Memory B cell (primary cell): ENCODE measurements around the gene SLC7A7.
"Not testable (repeated sequence)": the region's sequence is repeated elsewhere in the genome, so short reads cannot be mapped to it uniquely, and the experiment has no call there.

Source experiments
- ATAC-seq: fragments of 150-1000 bp; cut with Tn5 transposase; 2 replicates; pipeline ENCODE4 v1.10.0; 2021; ENCODE audit warnings: low read depth, mild to moderate bottlenecking, moderate library complexity
- DNase-seq, 2 donors: peaks; one replicate each; pipeline ENCODE4 v3.0.0; 2022; ENCODE audit warnings: low spot score in 2 of 2
- H3K27ac Mint-ChIP-seq: one replicate; pipeline ENCODE4 v1.8.0; 2022; ENCODE audit warnings: mild to moderate bottlenecking, moderate library complexity, mixed read lengths
- H3K27me3 Mint-ChIP-seq: one replicate; pipeline ENCODE4 v1.8.0; 2022; ENCODE audit warnings: mixed read lengths
- H3K36me3 Mint-ChIP-seq: one replicate; pipeline ENCODE4 v1.8.0; 2022; ENCODE audit warnings: mild to moderate bottlenecking, mixed read lengths
- H3K4me1 Mint-ChIP-seq: one replicate; pipeline ENCODE4 v1.8.0; 2022; ENCODE audit warnings: mixed read lengths
- H3K4me3 Mint-ChIP-seq: one replicate; pipeline ENCODE4 v1.8.0; 2022; ENCODE audit warnings: mild to moderate bottlenecking, moderate library complexity, mixed read lengths
- H3K9me3 Mint-ChIP-seq: one replicate; pipeline ENCODE4 v1.8.0; 2022; ENCODE audit warnings: mixed read lengths

Gene SLC7A7

DNA sequence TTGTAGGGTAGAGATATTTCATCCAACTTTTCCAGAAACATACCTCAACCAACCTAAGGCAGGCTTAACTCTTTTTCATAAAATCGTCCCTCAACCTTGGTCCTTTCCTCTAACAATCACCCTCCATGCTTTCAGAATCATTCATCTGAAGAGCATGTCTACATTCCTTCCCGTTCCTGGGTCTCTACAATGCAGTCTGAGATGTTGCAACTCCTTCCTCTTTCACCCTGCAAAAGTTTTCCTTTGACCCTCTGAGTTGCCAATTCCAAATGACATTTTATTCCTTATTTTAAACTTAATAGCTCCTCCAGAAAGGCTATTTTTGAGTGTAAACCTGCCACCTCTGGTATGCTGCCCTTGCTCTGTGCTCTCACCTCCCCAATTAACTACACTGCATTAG is 16.7 kb downstream of the SLC7A7 start:
- ATAC-seq = no peak
- Mint-ChIP-seq H3K27ac (no peak overlapping the region), H3K27me3 (no peaks in the 10 kb centered on the region), H3K9me3 (no peaks in the 10 kb centered on the region), H3K4me3 (no peak overlapping the region), H3K4me1 (peaks cover 53% of the 10 kb centered on the region), H3K36me3 (peaks cover 18% of the 10 kb centered on the region)
- no peak for DNase-seq

DNA sequence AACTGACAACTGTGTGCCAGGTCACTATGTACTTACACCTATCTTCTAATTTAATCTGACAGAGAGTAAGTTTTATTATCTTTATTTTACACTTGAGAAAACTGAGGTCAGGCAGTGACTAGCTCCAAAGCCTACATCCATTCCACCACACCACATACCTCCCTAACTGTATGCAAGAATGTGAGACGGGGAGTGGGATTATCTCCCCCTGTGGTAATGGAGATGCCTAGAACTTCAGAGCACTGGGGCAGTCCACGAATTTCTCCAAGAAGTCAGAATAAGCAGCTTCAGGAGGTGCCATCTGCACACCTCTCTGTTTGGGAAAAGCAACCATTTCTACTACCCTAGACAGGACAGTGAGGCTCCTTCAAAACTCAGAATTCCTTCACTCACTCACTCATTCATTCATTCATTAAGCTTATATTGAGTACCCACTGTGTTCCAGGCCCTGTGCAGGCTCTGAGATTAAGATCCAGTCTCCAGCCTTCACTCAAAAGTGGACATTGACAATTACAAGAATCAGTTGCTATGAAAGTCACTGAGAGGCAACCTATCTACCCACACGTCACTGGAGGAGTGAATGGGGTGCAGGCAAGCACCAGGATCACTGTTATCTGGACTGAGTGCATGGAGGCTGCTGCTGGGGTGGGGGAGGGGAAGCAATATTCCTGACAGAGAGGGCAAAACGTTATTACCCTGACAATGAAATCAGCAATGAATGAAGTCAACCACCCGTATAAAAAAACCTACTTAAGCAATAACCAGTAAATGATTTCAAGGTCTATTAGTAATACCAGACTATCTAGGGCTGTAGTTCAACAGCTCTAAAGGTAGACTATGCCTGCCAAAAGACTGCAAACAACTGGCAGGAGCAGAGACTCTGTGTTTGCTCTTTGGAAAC is 18.0 kb downstream of the SLC7A7 start:
- no peaks in the 10 kb centered on the region for H3K27me3 Mint-ChIP-seq
- no peak for ATAC-seq

DNA sequence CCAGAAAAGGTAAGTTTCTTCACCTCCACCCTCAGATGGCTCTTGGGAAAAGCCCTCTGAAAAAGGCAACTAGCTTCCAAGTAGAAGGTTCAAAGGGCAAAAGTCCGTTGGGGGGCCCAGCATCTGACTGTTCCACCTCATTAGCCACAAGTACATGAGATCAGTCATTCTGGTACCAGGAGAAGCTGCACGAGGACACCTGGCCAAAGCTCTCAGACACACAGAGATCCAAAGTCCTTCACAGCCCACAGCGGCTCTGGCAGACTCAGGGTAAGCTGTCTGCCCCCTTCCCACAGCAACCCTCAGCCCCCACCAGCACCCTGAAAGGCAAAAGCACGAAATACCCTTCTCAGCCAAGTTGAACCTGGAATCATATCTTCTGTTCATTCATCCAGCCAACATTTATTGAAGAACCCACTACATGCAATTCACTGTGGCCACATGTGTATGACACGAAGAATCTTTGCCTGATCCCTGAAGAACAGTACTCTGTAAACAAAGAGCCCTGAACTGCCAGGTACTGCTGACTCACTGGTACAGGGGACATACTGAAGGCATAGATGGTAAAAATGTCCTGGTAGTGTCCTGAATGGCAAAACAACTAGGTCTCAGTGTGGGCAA is 19.0 kb downstream of the SLC7A7 start:
- peaks cover 15% of the 10 kb centered on the region for H3K36me3 Mint-ChIP-seq
- peak overlapping the region; percentile 92 for H3K27ac Mint-ChIP-seq
- peaks cover 44% of the 10 kb centered on the region for H3K4me1 Mint-ChIP-seq
- DNase-seq = no peak
- H3K9me3 Mint-ChIP-seq = no peaks in the 10 kb centered on the region
- no peaks in the 10 kb centered on the region for H3K27me3 Mint-ChIP-seq
- no peak for ATAC-seq
- H3K4me3 Mint-ChIP-seq = no peak overlapping the region

More for the DNA sequence above, 18.0 kb downstream of the SLC7A7 start:
- H3K9me3 Mint-ChIP-seq = no peaks in the 10 kb centered on the region
- H3K27ac Mint-ChIP-seq = peak overlapping the region; percentile 86
- H3K36me3 Mint-ChIP-seq = peaks cover 15% of the 10 kb centered on the region
- H3K4me1 Mint-ChIP-seq = peaks cover 42% of the 10 kb centered on the region
- no peak overlapping the region for H3K4me3 Mint-ChIP-seq
- DNase-seq = no peak

DNA sequence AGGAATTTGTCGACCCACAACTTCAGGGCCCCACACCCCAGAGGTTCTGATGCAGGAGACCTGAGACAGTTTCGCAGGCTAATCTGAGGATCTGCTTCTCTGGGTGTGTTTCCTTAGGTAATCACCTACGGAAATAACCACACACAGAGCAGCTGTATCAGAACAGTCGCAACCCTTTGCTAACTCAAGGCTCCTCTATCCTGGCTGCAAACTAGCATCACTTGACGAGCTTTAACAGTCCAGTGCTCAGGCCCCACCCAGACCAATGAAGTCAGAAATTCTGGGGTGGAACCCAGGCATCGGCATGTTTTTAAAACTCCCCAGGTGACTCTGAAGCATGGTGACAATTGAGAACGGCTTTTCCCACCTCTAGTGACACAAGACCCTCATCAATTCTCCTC is 20.7 kb downstream of the SLC7A7 start:
- peak; percentile 79 for ATAC-seq
- Mint-ChIP-seq H3K27ac (peak overlapping the region; percentile 92), H3K4me1 (peaks cover 50% of the 10 kb centered on the region), H3K9me3 (no peaks in the 10 kb centered on the region), H3K4me3 (peak overlapping the region; percentile 8), H3K27me3 (no peaks in the 10 kb centered on the region), H3K36me3 (peaks cover 9% of the 10 kb centered on the region)
- peak; percentile 53 to 59 for DNase-seq

DNA sequence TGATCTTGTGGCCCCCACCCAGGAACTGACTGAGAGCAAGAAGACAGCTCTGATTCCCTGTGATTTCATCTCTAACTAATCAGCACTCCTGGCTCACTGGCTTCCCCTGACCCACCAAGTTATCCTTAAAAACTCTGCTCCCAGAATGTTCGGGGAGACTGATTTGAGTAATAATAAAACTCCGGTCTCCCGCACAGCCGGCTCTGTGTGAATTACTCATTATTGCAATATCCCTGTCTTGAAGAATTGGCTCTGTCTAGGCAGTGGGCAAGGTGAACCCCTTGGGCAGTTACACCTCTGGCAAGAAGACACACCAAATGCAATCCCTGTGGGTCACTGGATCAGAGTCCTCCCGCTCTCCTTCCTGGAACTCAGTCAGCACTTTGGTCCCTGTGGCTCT is 21.3 kb downstream of the SLC7A7 start:
- Mint-ChIP-seq H3K4me1 (peaks cover 48% of the 10 kb centered on the region), H3K9me3 (no peaks in the 10 kb centered on the region), H3K36me3 (peaks cover 9% of the 10 kb centered on the region), H3K27ac (peak overlapping the region; percentile 92), H3K27me3 (no peaks in the 10 kb centered on the region), H3K4me3 (no peak overlapping the region)
- ATAC-seq (no peak), DNase-seq (no peak)

DNA sequence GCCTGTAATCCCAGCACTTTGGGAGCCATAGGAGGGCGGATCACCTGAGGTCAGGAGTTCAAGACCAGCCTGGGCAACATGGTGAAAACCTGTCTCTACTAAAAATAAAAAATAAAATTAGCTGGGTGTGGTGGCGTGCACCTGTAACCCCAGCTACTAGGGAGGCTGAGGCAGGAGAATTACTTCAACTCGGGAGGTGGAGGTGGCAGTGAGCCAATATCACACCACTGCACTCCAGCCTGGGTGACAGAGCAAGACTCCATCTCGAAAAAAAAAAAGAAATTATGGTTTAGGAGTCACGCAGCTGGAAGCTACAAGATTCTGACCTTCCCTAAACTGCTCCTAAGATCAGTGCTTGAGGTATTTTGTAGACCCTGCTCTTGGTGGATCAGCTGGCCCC is 21.7 kb downstream of the SLC7A7 start:
- peak overlapping the region; percentile 92 for H3K27ac Mint-ChIP-seq
- not testable (repeated sequence) for H3K9me3 Mint-ChIP-seq, ATAC-seq, DNase-seq, H3K27me3 Mint-ChIP-seq, H3K36me3 Mint-ChIP-seq, H3K4me3 Mint-ChIP-seq
- peaks cover 46% of the 10 kb centered on the region for H3K4me1 Mint-ChIP-seq

DNA sequence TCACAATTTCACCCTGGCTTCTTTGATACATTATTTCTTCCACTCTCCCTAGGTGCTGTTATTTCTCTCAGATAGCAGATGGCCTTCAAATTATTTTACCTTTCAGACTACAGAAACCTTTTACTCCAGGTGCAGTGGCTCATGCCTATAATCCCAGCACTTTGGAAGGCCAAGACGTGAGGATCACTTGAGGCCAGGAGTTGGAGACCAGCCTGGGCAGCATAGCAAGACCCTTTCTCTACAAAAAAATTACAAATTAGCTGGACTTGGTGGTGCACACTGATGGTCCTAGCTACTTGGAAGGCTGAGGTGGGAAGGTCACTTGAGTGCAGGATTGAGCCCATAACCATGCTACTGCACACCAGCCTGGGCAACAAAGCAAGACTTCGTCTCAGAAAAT is 23.1 kb downstream of the SLC7A7 start:
- Mint-ChIP-seq H3K27ac (peak overlapping the region; percentile 92), H3K9me3 (no peaks in the 10 kb centered on the region), H3K4me3 (no peak overlapping the region), H3K27me3 (no peaks in the 10 kb centered on the region), H3K36me3 (peaks cover 9% of the 10 kb centered on the region), H3K4me1 (peaks cover 41% of the 10 kb centered on the region)
- DNase-seq = no peak
- no peak for ATAC-seq

DNA sequence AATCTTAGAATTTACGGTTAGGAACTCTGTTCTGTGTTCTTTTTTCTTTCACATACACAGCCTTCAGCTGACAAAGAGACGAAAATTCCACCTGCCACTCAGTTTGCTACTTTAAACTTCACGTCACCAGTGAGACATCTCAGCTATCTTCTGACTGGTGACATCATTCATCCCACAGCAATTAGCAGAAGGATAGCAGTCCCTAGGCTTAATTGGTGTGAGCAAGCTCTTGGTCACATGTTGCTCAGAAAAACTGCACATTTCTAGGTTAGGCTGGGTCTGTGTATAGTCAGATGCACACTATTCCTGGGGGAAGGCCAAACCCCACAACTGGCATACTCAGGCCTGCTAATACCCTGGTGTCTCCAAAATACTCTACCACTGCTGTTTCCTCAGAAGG is 23.9 kb downstream of the SLC7A7 start:
- no peaks in the 10 kb centered on the region for H3K9me3 Mint-ChIP-seq
- peaks cover 39% of the 10 kb centered on the region for H3K4me1 Mint-ChIP-seq
- H3K27ac Mint-ChIP-seq = peak overlapping the region; percentile 92
- H3K4me3 Mint-ChIP-seq = peak overlapping the region; percentile 17
- DNase-seq (no peak), ATAC-seq (no peak)
- H3K27me3 Mint-ChIP-seq = no peaks in the 10 kb centered on the region
- peaks cover 7% of the 10 kb centered on the region for H3K36me3 Mint-ChIP-seq

DNA sequence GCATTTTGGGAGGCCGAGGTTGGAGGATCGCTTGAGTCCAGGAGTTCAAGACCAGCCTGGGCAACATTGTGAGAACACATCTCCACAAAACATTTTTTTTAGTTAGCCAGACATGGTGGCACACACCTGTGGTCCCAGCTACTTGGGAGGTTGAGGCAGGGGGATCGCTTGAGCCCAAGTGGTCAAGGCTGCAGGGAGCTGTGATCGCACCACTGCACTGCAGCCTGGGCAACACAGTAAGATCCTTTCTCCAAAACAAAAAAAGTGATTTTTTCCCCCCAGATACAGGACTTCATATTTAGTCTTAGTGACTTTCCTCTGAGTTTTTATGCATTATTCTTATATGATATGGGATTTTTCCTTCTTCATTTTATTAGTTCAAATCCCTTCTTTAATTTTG is 28.6 kb downstream of the SLC7A7 start:
- H3K27me3 Mint-ChIP-seq = no peaks in the 10 kb centered on the region
- ATAC-seq = no peak
- H3K9me3 Mint-ChIP-seq = no peaks in the 10 kb centered on the region
- H3K4me3 Mint-ChIP-seq = no peak overlapping the region
- H3K4me1 Mint-ChIP-seq = peaks cover 20% of the 10 kb centered on the region
- no peak overlapping the region for H3K27ac Mint-ChIP-seq
- no peak for DNase-seq
- peaks cover 4% of the 10 kb centered on the region for H3K36me3 Mint-ChIP-seq

DNA sequence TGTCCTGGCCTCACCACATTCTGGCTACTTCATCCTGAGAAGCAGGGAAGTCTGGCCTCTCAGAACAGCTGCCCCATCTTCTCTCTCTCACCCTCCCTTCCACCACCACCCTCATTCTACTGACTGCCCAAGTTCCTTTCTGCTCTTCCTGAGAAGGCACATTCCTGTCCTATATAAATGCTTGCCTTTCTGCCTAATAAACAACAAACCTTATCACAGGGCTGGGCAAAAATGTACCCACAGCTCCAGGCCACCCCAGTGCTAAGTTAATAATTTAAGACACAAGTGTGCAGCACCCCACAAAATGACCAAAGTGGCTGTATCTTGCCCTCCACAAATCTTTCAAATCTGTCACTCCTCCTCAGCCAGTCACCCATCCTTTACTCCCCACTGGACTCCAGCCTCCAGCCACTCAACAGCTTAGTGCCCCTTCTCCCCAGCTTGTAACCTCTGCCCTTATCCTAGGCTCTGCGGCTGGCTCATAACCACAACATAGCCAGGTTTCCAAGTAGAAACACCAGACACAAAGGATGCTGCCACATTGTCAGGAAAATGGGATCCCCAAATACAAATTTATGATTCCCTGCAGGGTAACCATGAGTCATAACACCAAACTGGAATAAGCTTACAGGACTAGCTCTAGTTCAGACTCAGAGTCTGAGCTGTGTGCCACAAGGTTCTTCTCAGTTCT is 33.8 kb downstream of the SLC7A7 start:
- Mint-ChIP-seq H3K4me1 (peaks cover 2% of the 10 kb centered on the region), H3K4me3 (no peak overlapping the region), H3K27me3 (no peaks in the 10 kb centered on the region), H3K9me3 (no peaks in the 10 kb centered on the region), H3K27ac (peak overlapping the region; percentile 79), H3K36me3 (no peaks in the 10 kb centered on the region)
- ATAC-seq (no peak), DNase-seq (no peak)

DNA sequence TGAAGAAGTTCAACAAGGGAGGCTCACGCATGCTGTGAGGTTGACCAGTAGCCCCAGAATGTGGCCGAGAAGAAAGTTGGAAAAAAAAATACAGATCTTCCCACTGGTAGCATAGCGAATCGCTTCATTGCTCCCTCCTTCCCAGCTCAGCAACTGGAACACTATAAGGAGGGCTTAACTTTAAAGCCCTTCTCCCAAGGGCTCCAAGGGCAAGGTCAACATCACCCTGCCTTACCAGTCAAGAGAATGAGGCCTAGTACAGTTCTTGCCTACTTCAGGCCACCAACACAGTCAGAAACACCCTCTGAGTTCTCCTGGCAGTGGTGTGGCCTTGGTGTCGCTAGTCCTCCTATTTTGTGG is 34.3 kb downstream of the SLC7A7 start:
- H3K27ac Mint-ChIP-seq = peak overlapping the region; percentile 79
- no peak for DNase-seq
- no peaks in the 10 kb centered on the region for H3K4me1 Mint-ChIP-seq

DNA sequence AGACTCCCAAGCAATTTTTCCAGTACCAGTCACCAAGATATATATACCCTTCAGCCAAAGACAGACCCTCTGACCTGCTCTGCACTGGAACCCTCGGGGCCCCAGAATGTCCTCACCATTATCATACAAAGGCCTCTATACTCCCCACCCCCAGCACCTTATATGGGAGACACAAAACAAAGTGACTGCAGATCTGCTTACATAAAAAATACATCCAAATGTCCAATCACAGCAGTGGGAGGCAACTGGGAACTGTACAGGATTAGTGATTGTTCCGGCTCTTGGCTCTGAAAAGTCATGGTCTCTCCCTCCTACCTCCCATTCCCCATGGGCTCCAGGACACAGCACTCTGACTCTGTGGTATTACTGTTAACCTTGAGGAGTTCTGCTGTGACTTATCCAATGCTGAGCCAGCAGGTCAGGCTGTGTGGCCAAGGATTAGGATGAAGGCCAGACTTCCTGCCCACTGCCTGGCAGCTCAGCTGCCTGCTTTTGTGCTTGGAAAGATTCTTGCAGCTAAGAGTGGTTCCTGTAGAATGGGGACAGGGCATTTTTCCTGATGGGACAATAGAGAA is 35.0 kb downstream of the SLC7A7 start:
- no peak for DNase-seq
- no peak for ATAC-seq
- H3K27ac Mint-ChIP-seq = peak overlapping the region; percentile 50
- H3K9me3 Mint-ChIP-seq = no peaks in the 10 kb centered on the region
- peaks cover under 1% of the 10 kb centered on the region for H3K36me3 Mint-ChIP-seq
- no peaks in the 10 kb centered on the region for H3K27me3 Mint-ChIP-seq
- H3K4me3 Mint-ChIP-seq = no peak overlapping the region
- no peaks in the 10 kb centered on the region for H3K4me1 Mint-ChIP-seq

More for the DNA sequence above, 34.3 kb downstream of the SLC7A7 start:
- H3K9me3 Mint-ChIP-seq = no peaks in the 10 kb centered on the region
- H3K4me3 Mint-ChIP-seq = no peak overlapping the region
- no peaks in the 10 kb centered on the region for H3K27me3 Mint-ChIP-seq
- ATAC-seq = no peak
- H3K36me3 Mint-ChIP-seq = no peaks in the 10 kb centered on the region

DNA sequence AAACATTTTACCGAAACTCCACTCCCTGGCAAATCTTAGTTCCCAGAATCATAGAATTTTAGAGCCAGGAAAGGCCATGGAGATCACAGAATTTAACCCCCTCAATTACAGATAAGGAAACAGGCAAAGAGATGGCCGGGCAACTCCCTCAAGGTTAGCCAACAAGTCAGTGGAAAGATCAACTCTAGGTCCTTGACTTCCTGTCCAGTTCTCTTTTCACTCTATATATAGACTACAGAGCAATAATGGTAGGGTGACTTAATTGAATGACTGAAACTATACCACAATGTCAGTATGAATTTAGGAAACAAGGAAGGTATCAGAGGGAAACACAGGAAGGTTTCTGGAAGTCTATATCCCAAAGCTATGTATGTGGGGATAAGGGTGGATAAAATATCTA is 37.2 kb downstream of the SLC7A7 start:
- Mint-ChIP-seq H3K27me3 (no peaks in the 10 kb centered on the region), H3K4me1 (no peaks in the 10 kb centered on the region), H3K9me3 (no peaks in the 10 kb centered on the region), H3K4me3 (no peak overlapping the region), H3K36me3 (peaks cover 6% of the 10 kb centered on the region), H3K27ac (peak overlapping the region; percentile 67)
- no peak for DNase-seq
- no peak for ATAC-seq

DNA sequence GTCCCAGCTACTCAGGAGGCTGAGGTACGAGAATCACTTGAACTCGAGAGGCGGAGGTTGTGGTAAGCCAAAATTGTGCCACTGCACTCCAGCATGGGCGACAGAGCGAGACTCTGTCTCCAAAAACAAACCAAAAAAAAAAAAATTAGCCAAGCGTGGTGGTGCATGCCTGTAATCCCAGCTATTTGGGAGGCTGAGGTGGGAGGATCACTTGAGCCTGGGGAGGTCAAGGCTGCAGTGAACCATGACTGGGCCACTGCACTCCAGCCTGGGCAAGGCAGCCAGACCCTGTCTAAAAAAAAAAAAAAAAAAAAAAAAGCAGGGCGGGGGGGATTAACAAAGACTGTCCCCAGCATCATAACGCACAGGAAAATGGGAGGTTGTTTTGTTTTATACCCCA is 38.4 kb downstream of the SLC7A7 start:
- H3K36me3 Mint-ChIP-seq, ATAC-seq: not testable (repeated sequence)

More for the DNA sequence above, 38.4 kb downstream of the SLC7A7 start:
- H3K27me3 Mint-ChIP-seq, DNase-seq, H3K4me1 Mint-ChIP-seq, H3K4me3 Mint-ChIP-seq, H3K9me3 Mint-ChIP-seq, H3K27ac Mint-ChIP-seq: not testable (repeated sequence)
